ENCODE data around the gene MIEF1.

MIEF1 gene

GRCh38 chr22:39471381-39472141, 30.5 kb upstream of the MIEF1 start:
- DNase-seq, result no peak

DNA sequence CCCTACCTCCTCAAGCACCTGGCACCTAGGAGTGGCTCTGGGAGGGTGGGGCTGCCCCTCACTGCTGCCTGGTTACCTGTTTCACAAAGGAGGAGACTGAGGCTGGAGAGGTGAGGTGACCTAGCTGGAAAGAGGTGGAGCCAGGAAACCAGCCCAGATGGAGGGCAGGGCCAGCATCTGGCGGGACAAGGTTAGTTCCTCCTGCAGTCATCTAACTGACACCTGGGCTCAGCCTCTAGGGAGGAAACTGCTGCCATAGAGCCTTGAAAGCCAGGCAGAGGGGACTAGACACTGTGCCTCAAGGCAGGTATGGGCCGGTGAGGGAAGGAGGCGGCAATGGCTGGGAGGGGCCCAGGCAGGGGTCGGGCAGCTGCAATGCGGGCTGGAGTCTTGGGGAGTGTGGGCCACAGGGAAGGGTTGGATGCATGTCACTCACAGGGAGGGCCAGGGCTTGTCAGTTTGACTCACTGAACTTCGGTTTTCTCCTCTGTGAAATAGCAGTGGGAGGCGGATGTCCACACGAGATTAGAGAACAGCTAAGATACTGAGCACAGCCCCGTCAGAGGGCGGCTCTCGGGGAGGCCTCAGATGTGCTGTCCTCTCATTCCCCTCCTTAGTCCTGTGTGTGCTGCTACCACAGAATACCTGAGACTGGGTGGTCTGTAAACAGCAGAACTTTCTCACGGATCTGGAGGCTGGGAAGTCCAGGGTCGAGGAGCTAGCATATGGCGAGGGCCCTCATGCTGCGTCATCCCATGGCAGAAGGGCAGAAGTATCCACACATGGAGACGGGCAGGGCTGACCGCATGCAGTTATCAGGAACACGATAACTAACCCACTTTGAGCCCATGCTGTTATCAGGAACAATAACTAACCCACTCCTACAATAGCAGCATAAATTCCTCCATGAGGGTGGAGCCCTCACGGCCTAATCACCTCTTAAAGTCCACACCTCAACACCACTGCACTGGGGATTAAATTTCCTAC, 29.2 kb upstream of the MIEF1 start:
- peak; percentile 16 for DNase-seq

- DNase-seq, result no peak
Observed at GRCh38 chr22:39473851-39474250, 28.2 kb upstream of the MIEF1 start.

DNA sequence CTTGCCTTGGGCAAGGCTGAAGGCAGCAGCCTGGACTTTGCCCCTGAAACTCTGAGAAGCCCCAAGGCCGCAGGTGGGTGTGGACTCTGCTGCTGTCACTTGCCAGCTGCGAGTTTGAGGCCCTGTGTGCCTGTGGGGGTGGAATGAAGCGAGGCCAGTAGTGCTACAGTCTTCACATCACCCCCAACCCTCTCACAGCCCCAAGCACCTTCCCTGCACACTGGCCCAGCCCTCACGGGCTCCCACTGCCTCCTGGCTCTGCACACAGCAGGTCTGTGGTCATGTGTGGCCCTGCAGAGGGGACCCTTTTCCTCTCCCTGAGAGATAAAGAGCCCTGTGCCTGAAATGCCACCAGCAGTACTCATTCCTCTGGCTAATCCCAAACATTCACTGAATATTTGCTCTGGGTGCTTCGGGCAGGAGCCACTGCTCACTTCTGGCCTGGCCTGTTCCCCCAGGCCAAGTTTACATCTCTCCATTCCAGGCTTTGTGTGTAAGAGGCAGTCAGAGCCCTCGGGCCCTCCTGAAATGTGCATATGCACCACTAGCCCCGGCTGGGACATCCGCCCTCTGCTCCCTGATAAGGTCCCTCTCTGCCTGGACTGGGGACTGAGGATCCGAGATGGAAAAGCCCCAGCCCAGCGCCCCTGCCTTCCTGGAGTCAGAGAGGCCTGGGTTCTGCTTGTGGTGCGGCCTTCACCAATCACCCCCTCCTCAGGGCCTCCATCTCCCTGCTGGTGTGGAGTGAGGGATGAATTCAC, 27.6 kb upstream of the MIEF1 start:
- DNase-seq, result no peak

DNA sequence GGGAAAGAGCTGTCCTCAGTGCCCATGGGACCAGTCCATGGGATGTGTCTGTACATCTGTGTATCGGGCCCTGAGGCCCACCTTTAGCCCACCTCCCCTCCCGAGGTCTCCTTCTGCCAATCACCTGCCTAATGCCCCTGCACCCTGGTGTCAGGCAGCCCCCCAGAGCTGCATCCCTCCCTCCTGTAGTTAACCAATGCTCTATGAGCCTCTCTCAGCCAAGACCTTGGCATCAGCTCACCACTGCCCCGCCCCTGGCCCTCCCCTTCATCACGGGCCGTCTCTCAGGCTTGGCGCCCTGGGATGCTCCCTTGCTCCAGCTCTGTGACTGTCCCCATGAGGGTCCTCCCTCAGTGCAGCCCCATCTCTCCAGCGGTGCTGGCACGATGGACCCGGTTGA, 26.8 kb upstream of the MIEF1 start:
- no peak for DNase-seq

DNA sequence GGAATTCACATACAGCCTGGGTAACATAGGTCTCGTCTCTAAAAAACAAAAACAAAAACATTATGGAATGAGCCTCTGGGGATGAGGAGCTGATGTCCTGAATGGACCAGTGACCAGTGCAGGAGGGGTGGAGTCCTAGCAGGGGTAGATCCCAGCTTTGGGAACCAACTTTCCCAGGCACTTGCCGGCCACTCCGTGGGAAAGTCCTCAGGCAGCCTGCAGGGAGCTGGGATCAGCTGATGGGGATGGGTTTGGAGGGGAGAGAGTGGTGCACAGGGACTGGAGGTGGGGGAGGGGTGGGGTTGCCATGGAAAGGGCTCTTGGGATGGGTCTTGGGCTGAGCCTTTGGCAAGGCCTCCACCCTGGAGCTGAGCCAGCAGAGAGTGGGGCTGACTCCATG, 26.2 kb upstream of the MIEF1 start:
- DNase-seq, result no peak

- DNase-seq, result no peak
Observed at GRCh38 chr22:39476664-39477063, 25.4 kb upstream of the MIEF1 start.

DNA sequence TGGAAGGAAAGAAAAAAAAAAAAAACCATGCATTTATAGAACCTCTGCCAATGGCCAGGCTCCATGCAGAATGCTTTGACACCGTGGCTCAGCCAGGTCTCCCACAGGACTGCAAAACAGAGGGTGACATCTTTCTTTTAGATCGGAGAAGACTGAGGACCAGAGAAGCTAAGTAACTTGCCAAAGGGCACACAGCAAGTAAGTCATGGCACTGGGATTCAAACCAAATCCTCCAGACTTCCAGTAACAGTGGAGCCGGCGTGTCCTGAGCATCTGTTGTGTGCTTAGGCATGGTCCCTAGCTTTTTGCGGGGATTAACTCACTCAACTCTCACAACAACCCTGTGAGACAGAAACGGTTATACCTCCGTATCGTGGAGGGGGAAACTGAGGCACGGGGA, 24.5 kb upstream of the MIEF1 start:
- no peak for DNase-seq

DNA sequence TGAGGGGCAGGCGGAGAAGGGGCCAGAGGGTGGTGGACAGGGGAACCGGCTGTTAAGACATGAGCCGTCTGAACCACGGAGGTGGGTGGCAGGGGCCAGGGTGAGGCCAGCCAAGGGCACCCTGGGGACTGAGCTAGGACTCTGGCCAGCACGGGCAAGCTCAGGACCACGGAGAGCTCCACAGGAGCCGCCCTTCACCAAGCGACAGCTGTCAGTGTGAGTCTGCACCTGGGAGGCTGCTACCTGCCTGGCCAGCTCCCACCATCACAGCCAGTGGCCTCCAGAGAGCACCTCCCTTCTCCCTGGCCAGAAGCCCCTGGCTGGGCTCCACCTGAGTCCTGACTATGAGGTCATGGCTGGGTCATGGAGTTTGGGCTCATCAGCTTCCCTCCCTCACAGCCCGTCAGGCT, 23.6 kb upstream of the MIEF1 start:
- no peak for DNase-seq

DNA sequence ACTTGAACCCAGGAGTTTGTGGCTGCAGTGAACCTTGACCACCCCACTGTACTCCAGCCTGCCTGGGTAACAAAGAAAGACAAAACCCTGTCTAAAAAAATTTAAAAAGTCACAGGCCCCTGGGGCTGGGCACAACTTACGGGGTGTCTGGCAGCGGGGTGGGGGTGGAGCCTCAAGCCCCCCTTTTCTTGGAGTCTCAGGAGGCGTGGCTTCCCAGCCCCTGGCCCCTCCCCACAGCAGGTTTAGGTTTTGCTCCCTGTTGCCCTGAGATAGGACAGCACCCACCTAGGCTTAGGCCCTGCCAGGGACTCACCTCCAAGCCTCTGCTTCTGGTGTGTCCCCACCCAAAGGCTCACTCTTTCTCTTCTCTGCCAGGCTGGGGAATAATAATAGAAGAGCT, 22.8 kb upstream of the MIEF1 start:
- no peak for DNase-seq

DNA sequence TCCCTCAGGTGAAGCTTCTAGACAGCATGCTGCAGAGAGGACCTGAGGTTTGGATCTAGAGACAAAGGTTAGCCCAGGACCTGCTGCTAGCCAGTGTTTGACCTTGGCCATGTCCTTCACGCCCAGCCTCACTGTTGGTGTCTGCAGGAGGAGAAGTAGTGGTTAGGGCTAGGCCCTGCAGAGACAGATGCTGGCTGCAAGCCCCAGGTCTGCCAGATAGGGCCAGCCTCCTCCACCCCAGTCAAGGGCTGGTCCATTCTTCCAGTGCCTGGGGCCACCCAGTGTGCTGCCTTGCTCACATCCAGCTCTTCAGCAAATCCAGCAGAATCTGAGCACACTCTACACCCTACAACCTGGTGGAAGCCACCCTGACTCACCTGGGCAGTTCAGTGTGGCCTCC, 21.5 kb upstream of the MIEF1 start:
- DNase-seq, result no peak

DNA sequence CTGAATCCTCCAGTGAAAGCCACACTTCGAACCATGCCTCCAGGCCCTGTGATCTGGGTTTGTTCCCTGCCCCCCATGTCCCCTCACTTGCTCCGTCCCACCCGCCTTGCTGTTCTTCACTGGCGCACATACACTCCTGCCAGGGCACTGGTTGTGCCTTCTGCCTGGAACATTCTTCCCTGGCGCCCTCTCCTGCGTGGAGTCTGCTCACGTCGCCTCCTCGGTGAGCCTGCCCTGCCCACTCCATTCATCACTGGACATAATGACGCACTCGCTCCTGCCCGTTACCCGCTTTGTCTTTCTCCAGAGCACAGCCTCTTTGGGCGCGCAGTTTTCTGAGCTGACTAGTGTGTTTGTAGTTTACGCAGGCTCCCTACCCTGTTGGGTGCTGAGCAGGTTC, 21.0 kb upstream of the MIEF1 start:
- DNase-seq, result no peak

- DNase-seq, result no peak
Observed at GRCh38 chr22:39481595-39481994, 20.5 kb upstream of the MIEF1 start.

- no peak for DNase-seq
Observed at GRCh38 chr22:39482768-39483167, 19.3 kb upstream of the MIEF1 start.

GRCh38 chr22:39486951-39487825, 14.9 kb upstream of the MIEF1 start:
- DNase-seq, result no peak

GRCh38 chr22:39487826-39488520, 14.1 kb upstream of the MIEF1 start:
- no peak for DNase-seq

DNA sequence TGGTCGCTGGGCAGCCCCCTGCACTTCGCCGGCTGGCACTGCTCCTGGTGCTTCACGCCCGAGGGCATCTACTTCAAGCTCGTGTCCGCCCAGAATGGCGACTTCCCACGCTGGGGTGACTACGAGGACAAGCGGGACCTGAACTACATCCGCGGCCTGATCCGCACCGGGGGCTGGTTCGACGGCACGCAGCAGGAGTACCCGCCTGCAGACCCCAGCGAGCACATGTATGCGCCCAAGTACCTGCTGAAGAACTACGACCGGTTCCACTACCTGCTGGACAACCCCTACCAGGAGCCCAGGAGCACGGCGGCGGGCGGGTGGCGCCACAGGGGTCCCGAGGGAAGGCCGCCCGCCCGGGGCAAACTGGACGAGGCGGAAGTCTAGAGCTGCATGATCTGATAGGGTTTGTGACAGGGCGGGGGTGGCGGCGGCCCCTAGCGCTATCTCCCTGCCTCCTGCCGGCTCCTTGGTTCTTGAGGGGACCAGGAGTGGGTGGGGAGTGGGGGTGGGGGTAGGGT, 13.5 kb upstream of the MIEF1 start:
- no peak for DNase-seq

DNA sequence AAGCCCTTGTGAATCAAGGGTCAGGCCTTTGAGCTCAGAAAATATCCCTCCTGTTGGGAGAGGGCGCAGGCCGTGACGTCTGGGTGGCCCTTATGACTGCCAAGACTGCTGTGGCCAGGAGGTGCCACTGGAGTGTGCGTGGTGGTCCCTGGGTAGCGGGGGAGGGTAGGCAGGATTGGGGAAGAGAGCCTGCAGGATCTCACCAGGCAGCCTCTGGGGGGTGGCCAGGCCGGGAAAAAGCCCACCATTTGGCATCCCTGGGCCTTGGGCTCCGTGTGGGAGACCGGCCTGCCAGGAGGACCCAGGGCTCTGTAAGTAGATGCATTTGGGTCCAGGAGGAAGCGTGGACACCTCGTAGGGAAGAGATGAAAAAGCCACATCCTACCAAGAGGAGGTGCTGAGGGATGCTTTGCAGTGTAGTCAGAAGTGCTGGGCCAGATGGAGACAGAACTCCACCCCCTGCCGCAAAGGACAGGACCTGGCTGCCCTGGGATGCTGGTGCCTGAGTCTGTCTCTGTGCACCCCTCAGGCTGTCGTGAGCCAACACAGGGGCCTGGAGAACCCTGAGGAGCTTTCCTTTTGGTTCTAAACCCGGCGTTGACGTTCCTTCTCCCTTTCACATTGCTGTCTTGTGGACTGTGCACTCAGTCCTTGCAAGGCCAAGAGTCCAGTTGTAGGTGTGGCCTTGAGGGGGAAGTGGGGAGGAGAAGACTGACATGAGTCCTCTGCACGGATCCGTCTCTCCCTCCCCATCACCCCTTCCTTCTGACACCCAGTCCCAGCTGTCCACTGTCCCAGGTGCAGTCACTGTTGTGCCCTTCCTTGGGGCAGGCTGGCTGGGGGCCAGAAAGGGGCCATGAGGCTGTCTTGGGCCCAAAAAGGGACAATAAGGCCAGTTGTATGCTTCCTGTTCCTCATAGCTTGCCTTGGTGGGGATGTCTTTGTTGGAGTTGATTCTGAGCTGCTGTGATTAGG, 12.7 kb upstream of the MIEF1 start:
- no peak for DNase-seq

DNA sequence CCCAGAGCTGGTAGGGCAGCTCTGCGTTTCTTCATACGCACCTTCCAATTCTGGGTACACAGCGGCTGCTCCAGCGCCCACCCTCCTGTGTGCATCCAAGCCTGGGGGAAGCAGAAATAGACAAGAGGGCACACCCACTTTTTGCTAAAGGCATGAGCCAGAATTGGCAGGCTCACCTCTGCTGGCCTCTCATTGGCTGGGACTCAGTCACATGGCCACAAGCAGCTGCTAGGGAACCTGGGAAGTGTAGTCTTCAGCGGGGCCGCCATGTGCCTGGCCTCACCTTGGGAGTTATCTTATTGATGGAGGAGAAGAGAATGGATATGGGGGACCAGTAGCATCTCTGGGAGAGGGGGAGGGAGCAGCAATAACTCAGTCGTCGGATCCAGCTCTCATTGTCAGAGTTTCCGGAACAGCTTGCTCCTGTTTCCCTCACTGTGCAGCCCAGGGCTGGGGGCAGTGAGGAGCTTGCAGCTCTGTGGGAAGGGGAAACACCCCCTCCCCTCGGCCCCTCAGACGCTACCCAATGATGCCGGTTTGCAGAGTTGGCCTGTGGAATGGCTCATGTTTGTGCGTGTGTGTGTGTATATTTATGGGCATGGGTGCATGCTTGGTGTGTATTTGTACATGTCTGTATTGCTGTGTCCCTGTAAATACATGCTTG, 11.8 kb upstream of the MIEF1 start:
- DNase-seq, result peak; percentile 39
